OCI-LY7 (cell line): Measurements from ENCODE around the gene SLC25A25.

ENCODE experiments used
- CTCF ChIP-seq: fragments of 200-600 bp; sonication (generic); conservative IDR thresholded peaks from 2 replicates; pipeline ENCODE4 v1.5.1; 2014; ENCODE audit warnings: mild to moderate bottlenecking, antibody characterized with exemption, low read length, moderate library complexity, mixed read lengths
- EZH2phosphoT487 ChIP-seq: fragments of 200-600 bp; sonication (generic); IDR thresholded peaks from 2 replicates; pipeline ENCODE4 v1.6.1; 2018; ENCODE audit warnings: low read depth, borderline replicate concordance, mild to moderate bottlenecking, mixed run types, antibody characterized with exemption, low read length, moderate library complexity, mixed read lengths

DNA sequence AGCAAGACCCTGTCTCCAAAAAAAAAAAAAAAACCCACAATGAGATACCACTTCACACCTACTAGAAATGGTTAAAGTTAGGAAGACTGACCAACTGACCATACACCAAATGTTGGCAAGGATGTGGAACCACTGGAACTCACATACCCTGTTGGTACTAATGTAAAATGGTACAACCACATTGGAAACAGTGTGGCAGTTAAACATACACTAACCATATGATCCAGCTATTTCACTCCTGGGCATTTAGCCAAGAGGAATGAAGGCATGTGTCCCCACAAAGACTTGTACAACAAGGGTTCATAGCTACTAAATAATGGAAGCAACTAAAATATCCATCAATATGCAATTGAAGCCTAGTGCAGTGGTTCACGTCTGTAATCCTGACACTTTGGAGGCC, 22.2 kb upstream of the SLC25A25 start:
- TF ChIP-seq CTCF = no peak
- TF ChIP-seq EZH2phosphoT487 = no peak
